ENCODE results near the gene BICD2. TPM values are rescaled to one million over a fixed set of nuclear protein-coding genes. Genes with fewer than 3 reads are reported as not detected.

BICD2 gene
- total and polyA plus RNA-seq, 4 donors = 8.9 to 37.2 (median 24.3) TPM

DNA sequence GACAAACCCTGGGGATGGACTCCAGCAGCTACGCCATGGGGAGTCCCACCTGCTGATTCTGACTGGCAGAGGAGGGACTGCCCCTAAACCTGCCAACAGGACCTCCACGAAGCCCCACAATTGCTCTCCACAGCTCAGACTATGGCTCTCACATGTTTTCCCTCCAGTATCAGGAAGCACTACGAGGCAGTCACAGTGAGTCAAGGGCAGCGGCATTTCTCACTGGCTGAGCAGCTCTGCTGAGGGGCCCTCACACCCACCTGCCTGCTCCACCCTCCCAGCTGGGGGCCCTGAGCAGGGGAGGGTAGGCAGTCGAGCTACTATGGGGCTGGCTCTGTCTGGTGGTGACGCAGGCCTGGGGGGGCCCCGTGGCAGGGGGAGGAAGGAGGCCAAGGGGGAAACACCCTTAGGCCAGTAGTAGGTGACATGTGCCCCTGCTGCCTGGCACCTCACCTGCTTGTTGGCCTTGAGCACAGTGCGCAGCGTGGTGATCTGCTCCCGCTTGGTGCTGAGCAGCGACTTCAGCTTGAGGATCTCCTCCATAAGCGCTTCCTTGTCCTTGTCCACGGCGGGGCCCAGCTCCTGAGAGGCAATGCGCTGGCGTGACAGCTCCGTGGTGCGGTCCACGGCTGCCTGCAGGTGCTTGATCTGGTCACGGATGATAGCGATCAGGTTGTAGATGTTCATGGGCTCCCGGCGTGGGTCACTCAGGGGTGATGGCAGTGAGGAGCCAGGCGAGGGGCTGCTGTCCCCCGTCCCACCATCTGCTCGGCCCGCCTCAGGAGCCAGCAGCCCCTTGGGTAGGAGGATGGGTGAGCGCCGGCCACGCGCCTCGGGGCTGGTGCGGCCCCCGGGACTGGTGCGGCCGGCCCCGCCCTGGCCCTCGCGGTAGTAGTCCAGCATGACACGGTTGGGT, 46.3 kb downstream of the BICD2 start:
- WGBS, 2 donors = 90% methylated on average over 39 to 40 of the region's 40 CpGs

DNA sequence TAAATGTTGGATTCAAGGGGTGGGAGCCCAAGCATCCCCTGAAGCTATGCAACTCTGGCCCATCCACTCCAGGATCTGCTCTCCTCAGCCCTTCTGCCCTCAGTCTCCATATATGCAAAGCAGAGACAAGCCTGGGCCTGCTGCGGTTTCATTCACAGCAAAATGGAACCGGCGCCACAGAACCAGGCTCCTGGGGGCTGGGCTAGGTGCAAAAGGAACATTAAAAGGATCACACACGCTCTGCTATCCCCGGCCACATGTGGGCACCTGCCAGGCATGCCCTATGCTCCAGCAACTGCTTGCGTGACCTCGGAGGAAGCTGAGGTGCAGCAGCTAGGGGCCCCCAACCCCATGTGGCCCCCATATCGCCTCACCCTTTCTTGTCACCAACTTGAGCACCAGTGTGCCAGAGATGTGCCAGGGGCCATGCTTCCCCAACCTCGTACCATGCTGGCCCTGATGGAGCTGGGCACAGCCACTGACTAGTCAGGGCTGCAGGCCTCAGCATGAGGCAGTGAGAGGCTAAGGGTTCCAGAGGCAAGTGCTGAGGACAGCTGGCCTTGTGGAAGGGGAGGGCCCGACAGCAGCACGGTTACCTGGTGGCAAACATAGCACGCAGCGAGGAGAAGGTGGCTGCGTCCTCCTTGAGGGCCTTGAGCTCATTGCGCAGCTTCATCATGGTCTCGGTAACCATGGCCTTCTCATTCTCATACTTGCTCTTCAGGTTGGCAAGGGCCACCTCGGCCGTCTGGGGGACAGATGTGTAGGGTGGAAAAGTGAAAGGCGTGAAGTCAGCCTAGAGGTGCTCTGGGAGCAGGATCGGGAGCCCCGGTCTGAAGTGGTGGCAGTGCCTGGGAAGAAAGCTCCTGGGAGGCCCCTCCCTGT, 47.2 kb downstream of the BICD2 start:
- Histone ChIP-seq H3K36me3 (ENCODE audit: control insufficient read depth in 1 of 2, insufficient read depth in 2 of 2, low read length in 1 of 2) (peaks cover 0 to 25% of the 10 kb centered on the region in 2 donors), H3K27ac (ENCODE audit: low read depth in 1 of 2, low read length in 2 of 2) (no peak overlapping the region)
- ATAC-seq (ENCODE audit: low FRiP score) = no peak

More for the DNA sequence above, 46.3 kb downstream of the BICD2 start:
- no peak overlapping the region for H3K4me3 ChIP-seq (ENCODE audit: low read length in 2 of 2)
- no peak overlapping the region for H3K27ac ChIP-seq (ENCODE audit: low read depth in 1 of 2, low read length in 2 of 2)
- ATAC-seq (ENCODE audit: low FRiP score) (no peak), DNase-seq (peak; percentile 29 to 35)
- intact Hi-C loops (cut with DNase I) = no loop called here
- peaks cover 0 to 29% of the 10 kb centered on the region in 2 donors for H3K36me3 ChIP-seq (ENCODE audit: control insufficient read depth in 1 of 2, insufficient read depth in 2 of 2, low read length in 1 of 2)
- no peaks in the 10 kb centered on the region for H3K9me3 ChIP-seq (ENCODE audit: control insufficient read depth, low read length)
- H3K4me1 ChIP-seq (ENCODE audit: control insufficient read depth in 1 of 2, insufficient read depth in 2 of 2, low read length in 2 of 2) = no peaks in the 10 kb centered on the region
- H3K27me3 ChIP-seq (ENCODE audit: control insufficient read depth in 1 of 2, insufficient read depth in 2 of 2, low read length in 1 of 2) = no peaks in the 10 kb centered on the region

DNA sequence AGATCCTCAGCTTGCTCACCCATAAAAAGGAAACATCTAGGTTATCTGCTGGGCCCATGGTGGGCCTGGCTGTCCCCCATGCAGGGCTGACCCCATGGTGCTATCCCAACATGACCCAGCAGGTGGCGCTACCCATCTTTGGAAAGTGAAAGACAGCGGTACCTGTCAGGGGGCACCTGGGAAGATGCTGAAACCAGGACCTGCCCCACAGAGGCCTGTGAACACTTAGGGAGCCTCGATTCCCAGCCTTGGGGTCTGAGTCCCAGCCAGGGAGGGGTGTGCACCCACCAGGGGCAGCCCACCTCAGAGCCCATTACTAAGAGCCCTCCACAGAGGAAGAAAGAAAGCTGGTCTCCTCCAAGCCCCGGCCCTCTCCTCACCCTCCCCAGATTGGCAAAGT, 48.1 kb downstream of the BICD2 start:
- Histone ChIP-seq H3K4me3 (ENCODE audit: low read length in 2 of 2) (no peak overlapping the region), H3K9me3 (ENCODE audit: control insufficient read depth, low read length) (no peaks in the 10 kb centered on the region), H3K36me3 (ENCODE audit: control insufficient read depth in 1 of 2, insufficient read depth in 2 of 2, low read length in 1 of 2) (peaks cover 0 to 23% of the 10 kb centered on the region in 2 donors), H3K4me1 (ENCODE audit: control insufficient read depth in 1 of 2, insufficient read depth in 2 of 2, low read length in 2 of 2) (no peaks in the 10 kb centered on the region), H3K27ac (ENCODE audit: low read depth in 1 of 2, low read length in 2 of 2) (no peak overlapping the region), H3K27me3 (ENCODE audit: control insufficient read depth in 1 of 2, insufficient read depth in 2 of 2, low read length in 1 of 2) (no peaks in the 10 kb centered on the region)
- DNase-seq (peak in 1 of 2 donors; percentile 92), ATAC-seq (ENCODE audit: low FRiP score) (peak; percentile 77)
- 28% methylated on average over 4 of the region's 4 CpGs for WGBS, 2 donors
- intact Hi-C loops (cut with DNase I) = loop anchor here (1.0 to 2.0 kb wide), 2 partner anchors 74 kb away; no protein-coding TSS in a partner anchor

More for the DNA sequence above, 47.2 kb downstream of the BICD2 start:
- peak in 1 of 2 donors; percentile 38 for DNase-seq
- Histone ChIP-seq H3K27me3 (ENCODE audit: control insufficient read depth in 1 of 2, insufficient read depth in 2 of 2, low read length in 1 of 2) (no peaks in the 10 kb centered on the region), H3K4me1 (ENCODE audit: control insufficient read depth in 1 of 2, insufficient read depth in 2 of 2, low read length in 2 of 2) (no peaks in the 10 kb centered on the region), H3K4me3 (ENCODE audit: low read length in 2 of 2) (no peak overlapping the region), H3K9me3 (ENCODE audit: control insufficient read depth, low read length) (no peaks in the 10 kb centered on the region)
- 83 to 88% methylated on average over 21 of the region's 21 CpGs for WGBS, 2 donors
- intact Hi-C loops (cut with DNase I) = loop anchor here in 1 of 2 donors (2.0 kb wide), 1 partner anchor 73 kb away; no protein-coding TSS in a partner anchor

DNA sequence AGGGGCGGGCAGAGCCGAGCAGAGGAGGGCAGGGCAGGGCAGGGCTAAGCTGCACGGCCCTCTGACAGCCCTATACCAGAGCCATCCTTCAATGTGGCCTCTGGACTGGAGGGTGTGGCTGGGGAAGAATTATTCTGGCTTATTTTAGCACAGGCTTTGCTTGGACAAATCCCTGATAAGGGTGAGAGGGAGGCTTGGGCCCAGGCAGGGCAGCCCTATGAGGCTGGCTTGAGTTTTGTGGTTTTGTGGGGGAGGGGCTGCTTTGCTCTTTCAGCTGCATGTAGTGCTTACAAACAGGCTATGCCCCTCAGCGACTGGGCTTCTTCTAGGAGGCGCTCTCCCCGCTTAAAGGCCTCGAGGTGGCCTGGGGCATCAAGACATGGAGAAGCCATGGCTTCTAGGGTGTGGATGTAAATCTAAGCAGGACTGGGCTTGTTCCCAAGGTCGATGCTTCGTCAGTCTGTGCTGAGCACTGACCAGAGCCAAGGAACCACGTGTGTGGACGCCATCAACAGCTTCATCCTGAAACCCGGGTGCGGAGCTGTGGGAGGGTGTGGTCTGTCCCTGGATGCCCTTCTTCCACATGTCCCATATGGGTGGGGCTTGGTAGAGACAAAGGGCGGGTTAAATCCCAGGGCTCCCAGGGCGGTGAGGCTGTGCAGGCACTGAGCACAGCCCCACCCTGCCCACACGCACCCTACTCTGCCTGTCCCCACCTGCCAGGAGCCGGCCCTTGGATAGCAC, 49.0 kb downstream of the BICD2 start:
- Histone ChIP-seq H3K9me3 (ENCODE audit: control insufficient read depth, low read length) (no peaks in the 10 kb centered on the region), H3K4me1 (ENCODE audit: control insufficient read depth in 1 of 2, insufficient read depth in 2 of 2, low read length in 2 of 2) (no peaks in the 10 kb centered on the region), H3K27me3 (ENCODE audit: control insufficient read depth in 1 of 2, insufficient read depth in 2 of 2, low read length in 1 of 2) (no peaks in the 10 kb centered on the region), H3K4me3 (ENCODE audit: low read length in 2 of 2) (no peak overlapping the region), H3K27ac (ENCODE audit: low read depth in 1 of 2, low read length in 2 of 2) (no peak overlapping the region), H3K36me3 (ENCODE audit: control insufficient read depth in 1 of 2, insufficient read depth in 2 of 2, low read length in 1 of 2) (peaks cover 0 to 22% of the 10 kb centered on the region in 2 donors)
- intact Hi-C loops (cut with DNase I) = loop anchor here (1.0 to 2.0 kb wide), 2 partner anchors 75 kb away; no protein-coding TSS in a partner anchor
- ATAC-seq (ENCODE audit: low FRiP score) (peak; percentile 24), DNase-seq (peak in 1 of 2 donors; percentile 66)
- WGBS, 2 donors = 82 to 85% methylated on average over 17 of the region's 17 CpGs

GRCh38 chr9:92714787-92715487, 49.7 kb downstream of the BICD2 start:
- DNase-seq (peak; percentile 43 to 76), ATAC-seq (ENCODE audit: low FRiP score) (no peak)
- no peak overlapping the region for H3K4me3 ChIP-seq (ENCODE audit: low read length in 2 of 2)
- H3K9me3 ChIP-seq (ENCODE audit: control insufficient read depth, low read length) = no peaks in the 10 kb centered on the region
- H3K36me3 ChIP-seq (ENCODE audit: control insufficient read depth in 1 of 2, insufficient read depth in 2 of 2, low read length in 1 of 2) = peaks cover 0 to 19% of the 10 kb centered on the region in 2 donors
- no peaks in the 10 kb centered on the region for H3K27me3 ChIP-seq (ENCODE audit: control insufficient read depth in 1 of 2, insufficient read depth in 2 of 2, low read length in 1 of 2)
- intact Hi-C loops (cut with DNase I) = no loop called here
- H3K27ac ChIP-seq (ENCODE audit: low read depth in 1 of 2, low read length in 2 of 2) = no peak overlapping the region
- 92 to 93% methylated on average over 34 of the region's 34 CpGs for WGBS, 2 donors
- no peaks in the 10 kb centered on the region for H3K4me1 ChIP-seq (ENCODE audit: control insufficient read depth in 1 of 2, insufficient read depth in 2 of 2, low read length in 2 of 2)

GRCh38 chr9:92714016-92714415, 50.6 kb downstream of the BICD2 start:
- H3K4me3 ChIP-seq (ENCODE audit: low read length in 2 of 2) = no peak overlapping the region
- 96 to 97% methylated on average over 3 of the region's 3 CpGs for WGBS, 2 donors
- peaks cover 0 to 14% of the 10 kb centered on the region in 2 donors for H3K36me3 ChIP-seq (ENCODE audit: control insufficient read depth in 1 of 2, insufficient read depth in 2 of 2, low read length in 1 of 2)
- H3K4me1 ChIP-seq (ENCODE audit: control insufficient read depth in 1 of 2, insufficient read depth in 2 of 2, low read length in 2 of 2) = no peaks in the 10 kb centered on the region
- no peaks in the 10 kb centered on the region for H3K9me3 ChIP-seq (ENCODE audit: control insufficient read depth, low read length)
- no peak for DNase-seq
- no peaks in the 10 kb centered on the region for H3K27me3 ChIP-seq (ENCODE audit: control insufficient read depth in 1 of 2, insufficient read depth in 2 of 2, low read length in 1 of 2)
- no peak overlapping the region for H3K27ac ChIP-seq (ENCODE audit: low read depth in 1 of 2, low read length in 2 of 2)
- intact Hi-C loops (cut with DNase I) = no loop called here
- ATAC-seq (ENCODE audit: low FRiP score) = no peak

GRCh38 chr9:92713528-92713927, 51.1 kb downstream of the BICD2 start:
- WGBS, 2 donors = 92 to 95% methylated on average over 15 of the region's 15 CpGs
- H3K9me3 ChIP-seq (ENCODE audit: control insufficient read depth, low read length) = no peaks in the 10 kb centered on the region
- no peak overlapping the region for H3K27ac ChIP-seq (ENCODE audit: low read depth in 1 of 2, low read length in 2 of 2)
- H3K27me3 ChIP-seq (ENCODE audit: control insufficient read depth in 1 of 2, insufficient read depth in 2 of 2, low read length in 1 of 2) = no peaks in the 10 kb centered on the region
- ATAC-seq (ENCODE audit: low FRiP score) = no peak
- DNase-seq = peak in 1 of 2 donors; percentile 31
- no peaks in the 10 kb centered on the region for H3K4me1 ChIP-seq (ENCODE audit: control insufficient read depth in 1 of 2, insufficient read depth in 2 of 2, low read length in 2 of 2)
- intact Hi-C loops (cut with DNase I) = no loop called here
- no peak overlapping the region for H3K4me3 ChIP-seq (ENCODE audit: low read length in 2 of 2)
- H3K36me3 ChIP-seq (ENCODE audit: control insufficient read depth in 1 of 2, insufficient read depth in 2 of 2, low read length in 1 of 2) = peaks cover 0 to 14% of the 10 kb centered on the region in 2 donors
